GM18520 (cell line): Measurements from ENCODE around the gene IKZF1.

Source experiments
- ATAC-seq: cut with Tn5 transposase; IDR thresholded peaks from one replicate; pipeline ENCODE4 v1.9.1; 2021; ENCODE audit not compliant: unreplicated experiment

Gene IKZF1

DNA sequence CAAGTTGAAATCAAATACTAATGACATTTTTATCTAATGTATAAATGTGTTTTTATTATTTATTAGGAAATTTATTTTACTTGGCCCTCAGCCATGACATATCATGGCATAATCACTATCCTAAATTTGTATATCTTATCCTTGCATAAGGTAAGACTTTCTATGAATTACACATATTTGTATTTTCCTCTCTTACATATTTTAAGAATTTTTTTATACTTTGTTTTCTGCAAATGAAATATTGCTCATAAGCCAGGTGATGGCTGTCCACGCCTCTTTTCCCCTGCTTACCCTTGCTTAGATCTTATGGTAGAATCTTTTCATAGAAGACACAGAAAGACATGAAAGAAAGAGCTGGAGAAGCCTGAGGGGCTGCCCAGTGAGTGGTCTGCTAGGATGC, 48.2 kb downstream of the IKZF1 start:
- ATAC-seq: no peak

DNA sequence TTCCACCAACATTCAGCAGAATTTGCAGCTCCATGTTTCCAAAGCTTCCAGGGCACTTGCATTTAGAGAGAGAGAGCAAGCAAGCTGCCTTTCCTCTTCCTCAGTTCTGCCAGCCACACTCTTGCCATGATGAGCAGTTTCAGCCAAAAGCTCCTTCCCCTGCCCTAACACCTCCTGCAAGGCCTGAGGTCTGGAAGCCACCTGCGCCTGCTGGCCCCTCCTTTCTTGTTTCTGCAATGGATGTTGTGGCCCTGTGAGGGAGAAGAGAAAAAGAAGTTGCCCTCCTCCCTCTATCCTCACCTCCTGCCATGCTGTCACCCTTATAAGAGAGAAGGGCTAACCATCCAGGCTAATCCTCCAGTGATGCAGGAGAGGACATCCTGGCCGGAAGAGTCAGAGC, 48.7 kb downstream of the IKZF1 start:
- no peak for ATAC-seq

DNA sequence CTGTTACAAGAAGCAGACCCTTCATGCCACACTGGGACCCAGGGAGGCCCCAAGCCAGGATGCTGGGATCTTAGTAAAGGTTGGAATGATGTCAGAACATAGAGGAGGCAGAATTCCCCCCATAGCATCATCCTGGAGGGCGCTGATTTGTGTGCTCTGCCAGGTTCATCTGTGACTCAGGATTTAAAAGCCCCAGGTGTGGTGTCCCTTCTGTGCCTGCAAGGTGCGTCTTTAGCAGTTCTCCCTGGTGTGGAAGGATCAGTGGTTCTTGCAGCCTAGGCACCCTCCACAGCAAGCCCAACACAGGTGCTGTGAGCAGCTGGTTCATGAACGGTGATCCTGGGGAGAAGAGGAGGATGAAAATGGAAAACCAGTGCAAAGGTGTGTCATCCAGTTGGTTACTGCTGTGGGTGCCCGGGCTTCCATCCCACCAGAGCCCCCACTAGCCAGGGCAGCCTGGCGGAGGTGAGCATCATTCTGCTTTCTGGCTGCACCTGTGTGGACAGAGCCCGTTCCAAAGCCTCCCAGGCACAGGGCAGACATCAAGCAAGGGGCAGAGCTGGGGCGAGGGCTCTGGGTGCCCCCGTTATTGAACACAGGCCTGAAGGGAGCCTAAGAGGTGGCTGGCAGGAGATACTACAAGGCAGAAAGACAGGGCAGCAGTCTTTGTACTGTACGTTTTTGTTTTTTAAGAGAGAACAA, 49.5 kb downstream of the IKZF1 start:
- ATAC-seq: no peak

DNA sequence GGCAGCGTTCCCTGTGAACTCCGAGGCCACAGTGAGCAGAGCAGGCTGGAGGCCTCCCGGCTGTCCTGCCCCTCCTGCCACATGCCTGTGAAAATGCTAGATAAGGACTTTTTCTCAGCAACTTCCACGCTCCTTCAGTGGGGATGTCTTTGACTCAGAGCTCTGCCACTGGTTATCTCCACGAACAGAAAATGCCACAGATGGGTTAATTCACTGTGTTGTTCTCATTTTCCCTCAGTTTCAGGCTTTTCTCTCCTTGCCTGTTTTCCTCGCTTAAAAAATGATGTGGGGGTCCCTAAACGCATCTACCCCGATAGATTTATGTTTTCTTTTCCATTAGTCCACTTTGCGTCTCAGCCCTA, 51.3 kb downstream of the IKZF1 start:
- no peak for ATAC-seq

DNA sequence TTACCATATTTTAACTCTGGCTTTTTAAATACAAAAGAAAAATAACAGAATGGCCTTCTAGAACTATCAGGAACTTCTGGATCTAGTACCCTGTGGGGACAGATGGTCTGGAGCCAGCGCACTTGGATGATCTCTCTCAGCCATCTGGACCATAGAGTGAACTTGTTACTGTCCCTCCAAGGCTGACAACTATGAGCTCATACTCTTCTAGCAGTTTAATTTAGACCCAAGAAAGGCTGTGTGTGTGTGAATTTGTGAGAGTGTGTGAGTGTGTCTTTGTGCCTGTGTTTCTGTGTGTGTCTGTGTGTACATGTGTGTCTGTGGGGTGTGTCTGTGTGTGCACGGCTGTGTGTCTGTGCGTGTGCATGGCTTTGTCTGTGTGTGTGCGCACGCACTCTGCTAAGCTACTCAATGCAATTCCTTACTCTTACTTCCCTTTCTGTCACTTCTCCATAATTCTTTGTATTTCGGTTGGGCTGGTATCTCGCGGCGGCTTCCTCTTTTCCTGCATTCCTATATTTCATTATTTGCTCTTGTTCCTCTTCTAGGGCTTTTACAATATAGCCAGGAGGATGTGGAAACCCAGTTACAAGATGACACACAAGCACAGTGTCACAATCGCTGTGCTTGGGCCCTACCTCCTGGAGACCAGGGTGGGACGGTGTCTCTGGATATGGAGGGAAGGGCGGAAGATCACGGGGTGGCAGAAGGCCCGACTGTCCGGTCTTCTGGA, 51.9 kb downstream of the IKZF1 start:
- ATAC-seq: no peak

DNA sequence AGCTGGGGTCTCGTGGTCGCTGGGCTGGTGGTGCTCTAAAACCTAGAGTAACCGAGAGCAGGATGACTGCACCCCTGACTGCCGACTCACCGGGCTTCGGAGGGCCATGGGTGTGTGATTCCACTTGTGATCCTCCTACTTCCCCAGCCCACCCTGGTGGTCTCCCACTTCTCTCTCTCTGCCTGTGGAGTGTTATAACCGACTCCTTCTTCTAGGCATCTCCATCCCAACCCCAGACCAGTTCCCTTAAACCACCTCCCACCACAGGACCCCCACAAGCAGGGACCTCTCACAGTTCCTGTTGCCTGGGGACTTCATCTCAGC, 52.4 kb downstream of the IKZF1 start:
- no peak for ATAC-seq

DNA sequence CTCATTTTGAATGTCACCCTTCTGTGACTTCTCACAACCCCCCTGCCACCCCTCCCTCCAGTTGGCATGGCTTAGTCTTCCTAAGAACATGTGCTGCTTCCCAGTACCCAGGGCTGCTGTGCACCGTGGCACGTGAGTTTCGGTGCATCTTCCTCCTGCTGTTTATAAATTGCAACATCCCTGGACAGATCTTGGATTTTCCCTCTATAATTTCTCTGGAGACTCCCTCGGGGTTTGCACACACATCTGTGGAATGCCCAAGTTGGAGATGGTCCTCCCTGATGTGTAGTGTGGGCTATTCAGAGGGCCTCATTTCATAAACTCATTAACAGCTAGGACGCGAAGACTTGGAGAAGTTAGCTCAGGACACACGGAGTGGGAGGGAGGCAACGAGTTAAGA, 52.9 kb downstream of the IKZF1 start:
- no peak for ATAC-seq

DNA sequence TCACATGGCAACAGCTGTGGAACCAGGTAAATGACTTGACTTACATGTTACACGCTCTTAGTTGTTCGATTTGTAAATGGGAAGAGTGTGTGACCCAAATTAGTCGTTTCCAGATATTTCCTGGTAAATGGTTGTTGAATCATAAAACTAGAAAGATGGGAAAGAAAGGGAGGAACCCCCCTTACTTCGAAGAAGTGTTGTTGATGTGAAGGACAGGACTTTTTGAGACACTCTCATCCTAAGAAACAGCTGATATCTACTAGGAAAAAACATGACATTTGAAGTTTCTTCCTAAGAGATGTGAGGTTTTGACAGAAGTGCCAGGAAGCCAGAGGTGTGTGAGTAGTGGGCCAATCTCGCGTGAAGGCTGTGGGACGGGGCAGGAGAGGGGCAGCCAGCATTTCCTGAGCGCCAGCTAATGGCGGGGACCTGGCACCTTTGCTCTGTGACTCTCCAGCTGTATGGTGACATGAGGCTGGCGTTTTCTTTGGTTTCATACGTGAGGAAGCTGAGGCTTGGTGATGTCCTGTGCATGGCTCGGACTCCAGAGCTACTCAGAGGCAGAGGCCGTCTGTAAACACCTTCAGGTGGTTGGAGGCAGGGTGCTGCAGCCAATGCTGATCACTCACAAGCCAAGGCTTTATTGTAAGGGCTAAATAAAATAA, 53.7 kb downstream of the IKZF1 start:
- no peak for ATAC-seq

DNA sequence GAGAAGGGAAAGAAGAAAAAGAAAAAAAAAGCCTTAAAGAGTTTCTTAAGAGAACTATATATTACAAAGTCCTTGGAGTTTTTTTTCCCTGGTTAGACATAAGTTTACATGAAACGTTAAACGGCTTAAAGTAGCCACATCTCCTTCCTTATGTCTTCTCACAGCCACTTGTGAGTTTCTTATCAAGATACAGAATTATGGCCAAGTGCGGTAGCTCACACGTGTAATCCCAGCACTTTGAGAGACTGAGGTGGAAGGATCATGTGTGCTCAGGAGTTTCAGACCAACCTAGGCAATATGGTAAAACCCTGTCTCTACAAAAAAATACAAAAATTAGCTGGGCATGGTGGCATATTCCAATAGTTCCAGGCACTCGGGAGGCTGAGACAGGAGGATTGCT, 54.3 kb downstream of the IKZF1 start:
- ATAC-seq: no peak

DNA sequence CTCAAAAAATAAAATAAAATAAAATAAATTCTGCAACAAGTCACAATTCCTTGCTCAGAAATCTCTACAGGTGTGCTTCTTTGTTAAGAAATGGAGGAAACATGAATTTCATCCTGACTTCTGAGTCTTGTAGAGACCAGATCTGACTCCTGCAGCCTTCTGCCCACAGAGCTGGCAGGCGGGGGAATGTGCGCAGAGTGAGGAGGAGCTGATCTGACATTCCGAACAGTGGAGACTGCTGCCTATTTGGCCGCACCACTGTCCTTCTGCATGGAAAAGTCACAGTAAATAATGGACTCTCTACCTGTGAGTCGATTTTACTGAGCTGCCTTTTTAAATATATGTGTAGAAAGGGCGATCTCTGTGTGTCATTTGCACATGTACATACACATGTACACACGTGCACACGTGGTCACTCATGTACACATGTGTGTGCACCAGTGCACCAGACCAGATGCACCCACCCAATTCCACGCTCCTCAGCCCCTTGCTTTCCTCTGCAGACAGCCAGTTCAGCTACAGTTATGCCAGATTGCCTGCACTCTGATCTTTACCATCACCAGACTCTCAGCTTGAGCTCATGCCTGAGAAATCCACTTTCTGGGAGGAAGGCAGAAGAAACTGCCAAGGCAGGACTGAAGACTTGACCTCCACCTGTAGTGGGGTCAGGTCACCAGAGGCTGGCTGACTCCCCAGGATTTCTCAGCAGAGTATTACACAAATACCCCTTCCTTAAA, 54.9 kb downstream of the IKZF1 start:
- no peak for ATAC-seq

DNA sequence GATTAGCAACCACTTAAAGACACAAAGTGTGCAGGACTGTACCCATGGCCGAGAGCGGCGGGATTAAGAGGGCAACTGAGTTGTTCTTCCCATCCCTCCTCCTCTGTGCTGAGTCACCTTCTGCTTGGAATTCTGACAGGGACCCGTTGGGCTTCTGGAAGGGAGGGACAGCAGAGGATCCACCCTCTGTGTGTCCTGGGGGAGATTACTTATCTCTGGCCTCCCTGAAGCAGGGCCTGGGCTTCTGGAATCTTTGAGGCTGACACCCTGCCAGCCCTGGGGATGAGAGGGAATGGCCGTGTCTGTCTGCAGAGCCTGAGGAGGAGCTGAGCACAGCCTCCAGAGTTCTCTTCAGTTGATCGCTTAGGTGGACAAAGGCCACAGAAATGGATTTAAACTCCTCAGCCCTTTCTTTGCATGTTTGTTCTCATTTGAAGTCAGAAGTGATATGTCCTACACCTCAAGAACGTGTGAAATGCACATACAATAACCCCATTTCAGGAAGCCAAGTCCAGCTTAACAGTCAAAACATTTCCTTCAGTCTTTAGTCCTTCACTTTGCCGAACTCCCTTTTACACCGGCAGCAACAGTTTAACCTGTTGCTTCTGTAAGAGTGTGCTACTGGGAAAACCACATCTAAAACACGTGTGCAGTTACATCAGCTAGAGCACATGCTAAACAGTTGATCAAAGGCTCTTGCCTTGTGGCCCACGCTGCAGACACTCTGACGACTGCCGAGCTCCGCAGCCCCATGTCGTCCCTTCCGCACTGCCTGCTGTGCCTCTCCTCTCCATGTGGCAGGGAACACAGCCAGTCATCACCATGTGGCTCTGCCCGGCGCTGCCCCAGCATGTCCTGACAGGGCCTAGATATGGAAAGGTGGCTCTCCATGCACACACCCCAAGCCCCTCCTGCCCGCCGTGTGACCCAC, 55.7 kb downstream of the IKZF1 start:
- ATAC-seq: no peak

DNA sequence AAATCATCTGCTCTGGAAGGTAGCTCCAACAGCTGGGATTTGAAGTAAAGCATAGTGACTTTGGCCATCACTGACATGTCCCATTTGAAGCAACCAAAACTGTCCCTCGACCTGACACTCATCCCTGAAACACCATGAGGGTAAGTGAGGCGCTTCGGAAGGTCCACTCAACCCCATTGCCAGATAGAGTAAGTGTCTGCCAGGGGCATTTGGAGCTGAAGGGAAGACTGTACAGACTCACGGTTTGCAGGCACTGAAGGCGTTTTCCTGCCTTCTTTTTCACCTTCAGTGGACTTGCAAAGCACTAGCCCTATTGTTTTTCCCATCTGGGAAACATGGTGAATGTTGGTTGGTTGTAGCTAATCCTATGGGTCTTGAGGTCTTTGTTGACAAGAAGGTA, 57.6 kb downstream of the IKZF1 start:
- ATAC-seq: no peak

DNA sequence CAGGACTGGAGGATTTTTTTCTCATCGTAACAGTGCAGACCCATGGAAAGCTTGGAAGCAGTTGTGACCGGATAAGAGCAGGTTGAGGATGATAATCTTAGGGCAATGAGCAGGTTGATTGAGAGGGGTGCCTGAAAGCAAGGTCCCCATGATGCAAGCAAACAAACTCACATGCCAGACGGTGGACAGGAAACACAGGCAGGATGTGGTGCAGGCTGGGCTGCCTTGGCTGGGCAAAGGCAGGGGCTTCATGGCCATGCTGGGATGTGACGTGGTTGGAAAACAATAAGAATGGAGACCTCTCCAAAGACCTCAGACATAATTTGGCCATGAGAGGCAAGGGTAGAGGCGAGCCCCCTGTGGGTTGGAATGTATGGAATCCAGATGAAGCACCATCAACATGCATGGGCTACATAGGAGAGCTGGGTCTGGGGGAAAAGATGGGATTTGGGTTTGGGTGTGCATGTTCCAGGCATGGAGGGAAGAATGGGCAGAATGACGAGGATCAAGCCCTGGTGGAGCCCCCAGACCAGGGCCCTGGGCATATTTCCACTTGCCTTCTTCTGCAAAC, 58.3 kb downstream of the IKZF1 start:
- ATAC-seq: no peak

DNA sequence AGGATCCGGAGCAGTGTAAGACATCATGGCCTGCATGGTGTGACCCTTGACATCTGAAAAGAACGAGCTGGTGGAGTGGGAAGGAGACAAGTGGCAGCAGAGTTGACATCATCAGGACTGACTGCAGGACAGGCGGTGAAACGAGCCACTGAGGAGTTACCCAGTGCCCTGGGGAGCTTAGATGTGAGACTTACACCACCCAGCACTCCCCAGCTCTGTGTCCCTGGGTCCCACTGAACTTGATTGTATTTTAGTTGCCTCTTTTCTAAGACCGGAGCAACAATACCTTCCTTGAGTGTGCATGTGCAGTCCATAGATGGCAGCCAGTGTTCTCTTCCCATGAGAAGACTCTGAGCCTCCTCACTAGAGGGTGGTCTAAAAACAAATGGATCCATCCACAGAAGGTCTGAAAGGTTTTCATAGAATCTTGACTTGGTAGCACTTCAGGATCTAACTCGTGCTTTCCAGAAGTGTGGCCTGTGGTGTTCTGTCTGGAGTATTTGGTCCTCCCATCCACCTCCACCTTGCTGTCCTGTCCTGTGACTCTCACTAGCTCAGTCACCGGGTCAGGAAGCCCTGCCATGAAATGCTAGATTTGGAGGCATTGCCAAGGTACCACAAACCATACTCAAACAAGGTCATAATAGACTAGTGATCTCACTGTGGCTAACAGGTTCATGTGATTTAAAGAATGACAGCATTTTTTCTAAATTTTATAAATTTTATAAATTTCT, 59.0 kb downstream of the IKZF1 start:
- no peak for ATAC-seq

DNA sequence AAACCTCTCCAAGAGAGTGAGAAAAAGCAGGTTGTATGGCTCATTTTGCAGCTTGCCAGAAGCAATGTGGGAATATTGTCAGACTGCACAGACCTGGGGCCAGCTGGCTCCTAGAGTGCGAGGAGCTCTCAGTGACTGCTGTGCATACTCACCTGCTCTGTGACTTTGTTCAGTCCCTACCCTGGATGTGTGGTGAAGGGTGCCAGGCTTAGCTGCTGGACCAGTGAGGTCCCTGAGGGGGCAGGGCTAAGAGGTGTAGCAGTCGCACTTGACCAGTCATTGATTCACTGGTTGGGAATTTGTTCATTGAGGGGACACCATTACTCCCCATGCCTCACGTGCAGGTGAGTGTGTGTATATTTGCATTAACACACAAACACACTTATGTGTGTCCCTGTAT, 60.1 kb downstream of the IKZF1 start:
- ATAC-seq: no peak

DNA sequence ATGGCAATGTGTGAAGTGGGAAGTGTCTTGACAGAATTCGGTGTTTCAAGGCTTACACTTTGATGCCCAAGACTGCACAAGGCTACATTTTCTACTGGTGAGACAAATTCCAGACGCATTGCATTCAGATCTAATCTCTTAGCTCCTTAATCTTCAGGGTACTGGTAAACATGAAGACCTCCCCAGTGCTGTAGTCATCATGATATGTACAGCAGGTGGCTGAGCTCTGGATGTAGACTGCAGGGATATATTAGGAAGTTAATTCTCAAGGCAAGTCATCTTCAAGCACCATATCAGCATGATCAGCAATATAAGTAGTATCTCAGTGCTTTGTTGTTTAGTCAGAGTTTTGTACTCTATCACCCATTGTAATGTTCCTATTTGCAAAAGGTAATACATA, 61.8 kb downstream of the IKZF1 start:
- no peak for ATAC-seq

DNA sequence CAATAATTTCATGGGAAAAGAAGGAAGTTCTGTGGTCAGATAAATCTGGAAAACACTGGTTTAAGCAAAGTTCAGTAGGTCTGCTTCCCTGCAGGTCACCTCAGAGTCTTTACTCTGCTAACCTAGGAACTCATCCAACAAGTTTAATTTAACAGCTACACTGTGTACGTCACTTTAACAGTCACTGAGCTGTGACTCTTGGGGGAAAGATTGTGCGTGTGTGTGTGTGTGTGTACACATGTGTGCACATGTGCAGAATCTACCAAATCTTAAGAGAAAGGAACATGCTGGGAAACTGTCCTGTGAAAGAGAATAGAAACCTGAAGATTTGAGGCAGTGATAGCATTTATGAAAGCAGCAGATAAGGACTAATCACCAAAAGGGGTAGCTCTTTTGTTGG, 62.6 kb downstream of the IKZF1 start:
- no peak for ATAC-seq

DNA sequence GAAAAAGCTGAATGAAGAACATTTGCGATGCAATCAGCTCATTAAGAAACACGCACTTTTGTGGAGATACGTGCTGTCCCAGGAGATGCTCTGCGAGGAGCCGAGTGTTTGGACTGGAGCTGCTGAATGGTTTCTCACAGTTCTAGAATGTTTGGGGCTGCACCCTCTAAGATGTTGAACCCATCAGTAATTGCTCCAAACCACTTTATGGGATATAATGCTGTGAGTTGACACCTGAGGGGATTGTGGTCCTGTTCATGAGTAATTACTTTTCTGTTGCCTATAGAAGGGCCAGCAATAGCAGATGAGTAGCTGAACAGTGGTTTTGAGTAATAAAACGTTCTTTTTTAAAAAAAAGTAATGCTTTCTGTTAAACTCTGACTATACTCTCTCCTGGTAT, 63.1 kb downstream of the IKZF1 start:
- no peak for ATAC-seq

DNA sequence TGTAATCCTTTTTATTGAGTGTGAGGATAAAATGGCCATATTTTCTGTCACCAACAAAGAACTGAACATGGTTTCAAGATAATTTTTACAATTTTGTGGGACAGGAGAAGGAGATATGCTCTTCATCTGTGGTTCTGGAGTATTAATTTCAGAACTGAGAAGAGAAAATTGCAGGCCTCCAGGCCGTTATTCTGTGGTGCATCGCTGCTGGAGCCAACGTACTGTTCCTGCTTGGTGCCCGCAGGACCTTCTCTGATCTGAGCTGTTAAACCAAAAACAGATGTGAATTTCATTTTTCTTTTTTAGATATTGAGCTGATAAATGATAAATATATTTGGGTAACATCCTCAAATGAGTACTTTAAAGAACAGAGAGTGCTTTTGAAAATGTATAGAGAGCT, 63.9 kb downstream of the IKZF1 start:
- no peak for ATAC-seq
